Measurements from ENCODE around the gene PCK2.
"Not testable (repeated sequence)": the region's sequence is repeated elsewhere in the genome, so short reads cannot be mapped to it uniquely, and the experiment has no call there.

DNA sequence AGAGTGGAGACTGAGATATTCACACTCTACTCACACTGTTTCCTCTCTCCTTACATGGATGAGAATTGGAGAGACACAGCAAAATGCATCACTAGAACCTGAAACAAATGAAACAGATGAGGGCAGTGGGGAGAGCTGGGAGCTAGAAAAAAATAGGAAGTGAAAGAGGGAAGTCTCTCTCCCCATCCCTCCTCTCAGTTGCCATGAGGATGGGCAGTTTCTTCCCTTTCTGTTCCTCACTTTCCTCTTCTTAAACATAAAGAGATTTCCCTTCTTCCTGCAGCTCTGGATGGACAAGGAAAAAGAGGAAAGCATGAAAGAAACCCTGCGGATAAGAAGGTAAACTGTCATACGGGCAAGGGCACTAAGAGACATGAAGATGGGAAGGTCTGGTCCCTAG lies 45.1 kb upstream of the PCK2 start:
- TF ChIP-seq SP5 (CRISPR knock-in tag; IDR thresholded peaks at IDR 0.05; ENCODE audit: borderline replicate concordance, low read depth); ARNT2 (CRISPR knock-in tag; IDR thresholded peaks at IDR 0.05; ENCODE audit: low read depth); NBN (conservative IDR thresholded peaks at IDR 0.05); JUNB (CRISPR knock-in tag; IDR thresholded peaks at IDR 0.05; ENCODE audit: borderline replicate concordance): not testable (repeated sequence)
- TF ChIP-seq, protein P1, sequence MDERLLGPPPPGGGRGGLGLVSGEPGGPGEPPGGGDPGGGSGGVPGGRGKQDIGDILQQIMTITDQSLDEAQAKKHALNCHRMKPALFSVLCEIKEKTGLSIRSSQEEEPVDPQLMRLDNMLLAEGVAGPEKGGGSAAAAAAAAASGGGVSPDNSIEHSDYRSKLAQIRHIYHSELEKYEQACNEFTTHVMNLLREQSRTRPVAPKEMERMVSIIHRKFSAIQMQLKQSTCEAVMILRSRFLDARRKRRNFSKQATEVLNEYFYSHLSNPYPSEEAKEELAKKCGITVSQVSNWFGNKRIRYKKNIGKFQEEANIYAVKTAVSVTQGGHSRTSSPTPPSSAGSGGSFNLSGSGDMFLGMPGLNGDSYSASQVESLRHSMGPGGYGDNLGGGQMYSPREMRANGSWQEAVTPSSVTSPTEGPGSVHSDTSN (CRISPR knock-in tag; IDR thresholded peaks at IDR 0.05): not testable (repeated sequence)
- TF ChIP-seq, protein P2, sequence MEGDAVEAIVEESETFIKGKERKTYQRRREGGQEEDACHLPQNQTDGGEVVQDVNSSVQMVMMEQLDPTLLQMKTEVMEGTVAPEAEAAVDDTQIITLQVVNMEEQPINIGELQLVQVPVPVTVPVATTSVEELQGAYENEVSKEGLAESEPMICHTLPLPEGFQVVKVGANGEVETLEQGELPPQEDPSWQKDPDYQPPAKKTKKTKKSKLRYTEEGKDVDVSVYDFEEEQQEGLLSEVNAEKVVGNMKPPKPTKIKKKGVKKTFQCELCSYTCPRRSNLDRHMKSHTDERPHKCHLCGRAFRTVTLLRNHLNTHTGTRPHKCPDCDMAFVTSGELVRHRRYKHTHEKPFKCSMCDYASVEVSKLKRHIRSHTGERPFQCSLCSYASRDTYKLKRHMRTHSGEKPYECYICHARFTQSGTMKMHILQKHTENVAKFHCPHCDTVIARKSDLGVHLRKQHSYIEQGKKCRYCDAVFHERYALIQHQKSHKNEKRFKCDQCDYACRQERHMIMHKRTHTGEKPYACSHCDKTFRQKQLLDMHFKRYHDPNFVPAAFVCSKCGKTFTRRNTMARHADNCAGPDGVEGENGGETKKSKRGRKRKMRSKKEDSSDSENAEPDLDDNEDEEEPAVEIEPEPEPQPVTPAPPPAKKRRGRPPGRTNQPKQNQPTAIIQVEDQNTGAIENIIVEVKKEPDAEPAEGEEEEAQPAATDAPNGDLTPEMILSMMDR (CRISPR knock-in tag; IDR thresholded peaks at IDR 0.05): not testable (repeated sequence)
- TF ChIP-seq, protein P3, sequence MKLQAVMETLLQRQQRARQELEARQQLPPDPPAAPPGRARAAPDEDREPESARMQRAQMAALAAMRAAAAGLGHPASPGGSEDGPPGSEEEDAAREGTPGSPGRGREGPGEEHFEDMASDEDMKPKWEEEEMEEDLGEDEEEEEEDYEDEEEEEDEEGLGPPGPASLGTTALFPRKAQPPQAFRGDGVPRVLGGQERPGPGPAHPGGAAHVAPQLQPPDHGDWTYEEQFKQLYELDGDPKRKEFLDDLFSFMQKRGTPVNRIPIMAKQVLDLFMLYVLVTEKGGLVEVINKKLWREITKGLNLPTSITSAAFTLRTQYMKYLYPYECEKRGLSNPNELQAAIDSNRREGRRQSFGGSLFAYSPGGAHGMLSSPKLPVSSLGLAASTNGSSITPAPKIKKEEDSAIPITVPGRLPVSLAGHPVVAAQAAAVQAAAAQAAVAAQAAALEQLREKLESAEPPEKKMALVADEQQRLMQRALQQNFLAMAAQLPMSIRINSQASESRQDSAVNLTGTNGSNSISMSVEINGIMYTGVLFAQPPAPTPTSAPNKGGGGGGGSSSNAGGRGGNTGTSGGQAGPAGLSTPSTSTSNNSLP (IDR thresholded peaks at IDR 0.05; ENCODE audit: low read depth, low read length): not testable (repeated sequence)
